ENCODE data around the gene OR5AC2.

The OR5AC2 gene

GRCh38 chr3:98086873-98087272 lies at the start of gene OR5AC2:
TSS of gene OR5AC2 (plus strand) at chr3:98087173. CDS start at chr3:98087173, 0 bp downstream.
- DNase-seq (no peak), ATAC-seq (no peak)

GRCh38 chr3:98038286-98038685 lies 48.7 kb upstream of the OR5AC2 start:
- ATAC-seq (no peak), DNase-seq (no peak)

DNA sequence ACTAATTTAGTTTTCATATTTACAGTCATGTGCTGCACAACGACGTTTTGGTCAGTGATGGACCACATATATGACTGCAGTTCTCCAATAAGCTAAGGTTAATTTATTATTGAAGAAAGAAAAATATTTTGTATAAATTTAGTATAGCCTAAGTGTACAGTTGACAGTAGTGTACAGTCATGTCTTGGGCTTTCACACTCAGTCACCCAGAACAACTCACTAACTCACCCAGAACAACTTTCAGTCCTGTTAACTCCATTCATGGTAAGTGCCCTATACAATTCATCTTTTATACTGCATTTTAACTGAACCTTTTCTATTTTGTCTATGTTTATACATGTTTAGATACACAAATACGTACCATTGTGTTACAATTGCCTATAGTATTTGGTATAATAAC lies 48.1 kb upstream of the OR5AC2 start:
- DNase-seq (no peak), ATAC-seq (peak; percentile 31)

DNA sequence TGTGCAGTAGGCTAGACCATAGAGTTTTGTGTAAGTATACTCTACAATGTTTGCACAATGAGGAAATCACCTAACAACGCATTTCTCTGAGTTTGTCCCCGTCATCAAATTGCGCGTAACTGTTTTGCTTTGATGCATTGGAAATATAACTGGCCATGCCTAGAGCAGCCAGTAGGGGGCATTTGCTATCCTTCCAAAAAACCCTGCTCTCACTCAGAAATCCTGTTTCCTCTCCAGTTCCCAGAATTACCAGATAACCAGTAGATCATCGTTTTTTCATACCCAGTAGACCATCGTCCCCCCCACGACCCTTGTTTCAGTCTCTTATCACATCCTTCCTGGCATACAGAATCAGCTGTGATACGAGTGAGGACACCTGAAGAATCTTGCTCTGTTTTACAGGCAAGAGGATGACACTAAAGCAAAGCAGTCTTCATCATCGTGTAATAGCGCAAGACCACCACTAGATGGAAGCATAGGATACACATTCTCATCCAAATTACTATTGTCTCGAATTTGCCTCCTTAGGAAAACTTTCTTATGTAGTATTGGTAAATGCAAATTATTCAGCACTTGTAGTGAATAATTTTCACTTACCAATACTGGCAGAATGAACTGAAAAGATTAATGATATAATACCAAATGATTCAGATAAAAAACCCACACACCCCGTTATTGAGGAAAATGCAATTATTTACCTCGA lies 47.5 kb upstream of the OR5AC2 start:
- ATAC-seq (peak; percentile 94), DNase-seq (peak; percentile 70)

DNA sequence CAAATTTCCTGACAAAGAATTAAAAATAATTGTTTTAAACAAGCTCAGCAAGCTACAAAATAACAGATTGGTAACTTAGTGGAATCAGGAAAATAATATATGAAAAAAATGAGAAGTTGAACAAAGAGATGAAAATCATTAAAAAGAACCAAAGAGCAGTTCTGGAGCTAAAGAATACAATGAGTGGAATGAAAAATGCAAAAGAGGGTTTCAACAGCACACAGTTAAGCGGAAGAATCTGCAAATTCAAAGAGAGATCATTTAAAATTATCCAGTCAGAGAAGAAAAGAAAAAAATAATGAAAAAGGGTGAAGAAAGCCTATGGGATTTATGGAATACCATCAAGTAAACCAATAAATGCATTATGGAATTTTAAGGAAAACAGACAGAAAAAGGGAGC lies 45.6 kb upstream of the OR5AC2 start:
- ATAC-seq (no peak), DNase-seq (no peak)

DNA sequence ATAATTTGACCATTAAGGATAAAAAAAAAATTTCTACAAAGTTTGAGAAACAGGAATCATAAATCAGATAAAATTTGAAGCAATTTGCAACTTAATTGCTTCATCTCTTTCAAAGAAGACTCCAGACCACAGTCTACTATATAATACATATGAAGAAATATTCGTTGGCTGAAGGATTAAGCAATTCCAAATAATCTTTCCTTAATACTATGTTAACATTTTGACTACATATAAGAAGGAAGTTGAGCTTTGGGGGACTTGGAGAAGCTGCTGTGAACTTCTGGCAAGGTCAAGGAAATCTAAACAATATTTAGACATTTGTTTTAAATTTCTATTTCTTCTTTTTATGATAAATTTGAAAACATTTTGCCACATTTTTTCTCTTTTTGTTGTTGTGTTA lies 38.4 kb upstream of the OR5AC2 start:
- ATAC-seq (no peak), DNase-seq (no peak)

DNA sequence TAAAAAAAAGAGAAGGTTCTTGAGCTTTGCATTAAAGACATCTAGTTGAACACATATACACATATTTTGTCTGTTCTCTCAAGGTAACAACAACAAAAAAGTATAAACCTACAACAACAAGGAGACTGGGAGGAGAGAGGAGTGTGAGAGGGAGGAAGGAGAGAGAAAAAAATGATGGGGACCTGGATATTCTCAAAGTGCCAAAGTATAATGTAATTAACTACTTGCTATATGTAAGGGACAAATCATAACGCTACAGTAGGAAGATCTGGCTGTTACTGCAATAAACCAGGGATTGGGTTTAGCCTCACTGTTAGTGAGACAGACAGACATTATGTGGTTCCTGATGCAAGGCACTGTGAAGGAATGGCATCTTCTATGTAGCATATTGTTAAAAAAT lies 37.7 kb upstream of the OR5AC2 start:
- ATAC-seq (no peak), DNase-seq (no peak)

DNA sequence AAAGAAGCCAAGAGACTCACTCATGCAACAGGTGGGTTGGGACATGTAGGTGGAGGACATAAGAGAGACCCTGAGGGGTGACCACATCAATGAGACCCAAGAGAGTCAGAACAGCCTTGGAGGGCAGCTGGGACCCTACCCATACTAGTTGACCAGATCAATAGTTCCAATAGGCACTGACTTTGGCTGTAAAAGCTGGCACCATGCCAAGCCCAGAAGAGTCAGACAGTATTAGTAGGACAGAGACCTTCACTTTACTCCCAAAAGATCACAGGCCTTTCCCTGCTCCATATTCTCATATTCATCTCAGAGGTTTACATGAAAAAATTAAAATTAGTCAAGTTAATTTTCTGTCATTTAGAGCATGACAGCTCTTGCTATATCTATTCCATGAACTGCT lies 30.9 kb upstream of the OR5AC2 start:
- ATAC-seq (no peak), DNase-seq (no peak)

DNA sequence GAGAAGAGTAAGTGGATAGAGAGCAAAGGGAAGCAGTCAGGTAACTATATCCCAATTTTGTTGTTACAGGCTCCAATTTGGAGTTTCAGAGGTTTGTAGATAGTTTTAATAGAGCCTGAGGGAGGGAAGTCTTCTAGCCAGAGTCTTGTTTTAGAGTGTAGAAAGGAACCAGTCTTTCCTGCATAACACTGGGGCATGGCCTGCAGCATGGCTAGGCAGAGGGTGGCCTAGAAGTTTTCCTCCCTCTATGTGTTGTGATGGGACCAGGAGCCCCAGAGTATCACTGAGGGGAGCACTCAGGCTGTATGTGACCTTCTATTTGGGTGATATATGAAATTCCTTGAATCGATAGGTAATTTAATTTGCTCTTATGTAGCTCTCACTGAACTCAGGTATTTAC lies 29.3 kb upstream of the OR5AC2 start:
- ATAC-seq, result no peak
- no peak for DNase-seq

GRCh38 chr3:98058244-98058960 lies 28.6 kb upstream of the OR5AC2 start:
- ATAC-seq, result no peak
- no peak for DNase-seq

- DNase-seq (no peak), ATAC-seq (no peak)
Measured at GRCh38 chr3:98068824-98069223, 18.1 kb upstream of the OR5AC2 start.

- no peak for ATAC-seq
- no peak for DNase-seq
Measured at GRCh38 chr3:98070840-98071239, 16.1 kb upstream of the OR5AC2 start.

GRCh38 chr3:98073486-98073885 lies 13.5 kb upstream of the OR5AC2 start:
- no peak for DNase-seq

GRCh38 chr3:98095882-98096281 lies 8.9 kb downstream of the OR5AC2 start:
- ATAC-seq (no peak), DNase-seq (no peak)

More at GRCh38 chr3:98073486-98073885, 13.5 kb upstream of the OR5AC2 start:
- no peak for ATAC-seq

DNA sequence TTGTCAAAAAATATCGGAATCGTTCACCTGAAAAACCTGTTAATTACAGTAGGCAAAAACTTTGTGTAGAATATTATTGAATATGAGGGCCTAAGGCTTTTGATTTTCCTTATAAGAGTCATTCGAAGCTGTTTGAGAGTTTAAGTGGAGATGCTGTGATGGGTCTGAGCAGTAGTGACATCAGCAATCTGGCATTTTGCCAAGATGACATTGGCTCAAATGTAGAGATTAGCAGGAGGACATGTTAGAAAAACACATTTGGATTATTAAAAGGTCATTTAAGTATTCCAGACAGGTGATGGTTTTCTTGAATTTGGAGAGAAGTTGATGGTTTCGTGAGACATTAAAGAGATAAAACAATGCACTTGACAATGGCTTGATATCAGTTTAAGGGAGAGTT lies 12.9 kb downstream of the OR5AC2 start:
- ATAC-seq, result no peak
- no peak for DNase-seq

DNA sequence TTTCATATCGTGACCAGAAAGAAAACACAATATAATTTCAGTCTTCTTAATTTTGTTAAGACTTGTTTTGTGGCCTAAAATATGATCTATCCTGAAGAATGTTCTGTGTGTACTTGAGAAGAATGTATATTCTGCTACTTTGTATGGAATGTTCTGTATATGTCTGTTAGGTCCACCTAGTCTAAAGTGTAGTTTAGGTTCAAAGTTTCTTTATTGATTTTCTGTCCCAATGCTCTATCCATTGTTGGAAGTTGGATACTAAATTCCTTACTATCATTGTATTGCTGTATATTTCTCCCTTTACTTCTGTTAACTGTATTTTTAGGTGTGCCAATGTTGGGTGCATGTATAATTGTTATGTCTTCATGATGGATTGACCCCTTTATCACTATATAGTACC lies 21.2 kb downstream of the OR5AC2 start:
- ATAC-seq (no peak), DNase-seq (no peak)

DNA sequence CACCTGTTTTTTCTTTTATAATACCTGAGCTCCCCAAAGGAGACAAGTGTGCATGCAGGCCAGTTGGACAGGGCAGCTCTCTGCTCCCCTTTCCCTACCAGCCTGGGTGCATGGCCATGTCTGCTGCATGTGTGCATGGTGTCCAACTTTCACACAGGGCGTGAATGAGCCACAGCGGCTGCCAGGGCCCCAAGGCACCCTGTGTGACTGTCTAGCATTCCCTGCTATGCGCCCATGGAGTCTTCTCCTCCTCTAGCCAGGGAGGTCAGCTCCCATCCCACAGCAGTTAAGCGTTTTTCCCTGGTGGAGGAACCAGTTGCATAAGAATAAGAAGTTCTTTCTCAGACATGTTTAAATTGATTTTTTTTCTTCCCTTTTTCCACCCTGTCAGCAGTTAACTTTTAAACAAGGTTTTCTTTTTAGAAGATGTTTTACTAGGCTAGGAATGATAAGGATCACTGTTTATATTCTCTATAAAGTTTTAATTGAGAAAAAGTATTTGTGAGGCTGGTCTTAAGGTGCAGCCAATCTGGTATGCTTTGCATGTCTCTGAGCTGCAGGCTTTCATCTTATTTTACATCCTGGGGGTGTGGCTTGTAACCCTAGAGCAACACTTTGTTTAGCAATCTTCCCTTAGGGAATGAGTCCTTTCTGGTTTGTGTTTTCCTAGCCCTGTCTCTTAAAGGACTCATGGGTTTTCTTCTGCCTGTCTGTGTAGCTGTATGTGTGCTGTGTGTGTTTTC lies 23.0 kb downstream of the OR5AC2 start:
- ATAC-seq (no peak), DNase-seq (no peak)

DNA sequence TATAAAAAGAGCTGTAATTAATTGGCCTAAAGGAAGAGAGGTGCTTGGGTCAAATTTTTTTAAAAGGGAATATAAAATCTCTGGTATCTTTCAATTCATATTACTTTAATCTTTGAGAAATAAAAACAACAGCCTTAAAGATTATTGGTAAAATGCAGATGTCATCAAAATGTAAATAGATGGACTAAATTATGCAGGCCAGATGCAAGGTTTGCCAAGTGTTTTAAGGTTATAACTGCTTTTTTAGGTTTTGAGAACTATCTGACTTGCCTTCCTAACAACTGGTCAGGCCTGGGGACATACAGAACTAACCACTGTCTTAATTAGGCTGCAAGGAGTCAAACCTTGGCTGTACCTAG lies 23.6 kb downstream of the OR5AC2 start:
- ATAC-seq (no peak), DNase-seq (no peak)

- DNase-seq (no peak), ATAC-seq (no peak)
Measured at GRCh38 chr3:98114264-98114663, 27.3 kb downstream of the OR5AC2 start.

GRCh38 chr3:98115717-98116116 lies 28.7 kb downstream of the OR5AC2 start:
- ATAC-seq, result no peak
- DNase-seq, result no peak

DNA sequence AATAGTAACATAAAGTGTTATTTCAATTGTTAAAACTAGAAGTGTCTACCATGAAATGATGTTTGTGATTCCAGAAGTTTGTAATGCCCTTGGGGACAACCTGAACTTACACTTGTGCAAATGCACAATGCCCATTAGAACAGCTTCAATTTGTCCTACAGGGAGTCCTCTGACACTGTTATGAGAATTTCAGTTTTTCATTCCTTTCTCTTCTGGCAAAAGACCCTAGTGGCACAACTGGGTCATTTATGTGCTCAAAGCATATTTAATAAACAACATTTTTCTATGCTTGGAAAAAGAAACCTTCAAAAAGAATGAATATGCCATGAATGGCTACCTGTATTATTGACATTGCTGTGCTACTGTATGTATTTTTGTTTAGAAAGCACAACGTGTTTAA lies 43.4 kb downstream of the OR5AC2 start, which contains the start of gene OR5H1:
Gene OR5H1, plus strand, starts transcription at position 301 of the 400 bp plus-strand sequence. CDS start 1,977 bp downstream, outside the sequence.
- no peak for ATAC-seq
- no peak for DNase-seq

DNA sequence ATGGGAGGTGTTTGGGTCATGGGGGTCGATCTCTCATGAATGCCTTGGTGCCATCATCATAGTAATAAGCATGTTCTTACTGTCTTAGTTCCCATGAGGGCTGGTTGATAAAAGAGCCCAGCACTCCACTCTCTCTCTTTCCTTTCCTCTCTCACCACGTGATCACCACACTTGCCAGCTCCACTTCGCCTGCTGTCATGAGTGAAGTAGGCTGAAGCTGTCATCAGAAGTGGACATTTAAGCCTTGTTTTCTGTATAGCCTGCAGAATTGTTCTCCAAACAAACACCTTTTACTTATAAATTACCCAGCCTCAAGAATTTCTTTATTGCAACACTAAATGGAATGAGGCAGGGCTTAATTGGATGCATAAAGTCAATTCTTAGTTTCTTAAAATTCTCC lies 49.7 kb downstream of the OR5AC2 start:
- DNase-seq (no peak), ATAC-seq (no peak)

All from stimulated activated naive CD8-positive, alpha-beta T cell treated with anti-CD3 and anti-CD28 coated beads, Interleukin-15, Interleukin-2, amounts not matched to agents 100 U/mL and 50 U/mL, for 24 hours (primary cell).